ENCODE results near the gene ANKRD7.
"Not testable (repeated sequence)": the region's sequence is repeated elsewhere in the genome, so short reads cannot be mapped to it uniquely, and the experiment has no call there.

Gene ANKRD7

GRCh38 chr7:118239014-118239413 lies 14.5 kb downstream of the ANKRD7 start:
- DNase-seq, result no peak

GRCh38 chr7:118240320-118240719 lies 15.8 kb downstream of the ANKRD7 start:
- not testable (repeated sequence) for DNase-seq

- DNase-seq, result no peak
Observed at GRCh38 chr7:118243695-118244094, 19.2 kb downstream of the ANKRD7 start.

- DNase-seq, result no peak
Observed at GRCh38 chr7:118245267-118246040, 20.9 kb downstream of the ANKRD7 start.

GRCh38 chr7:118250860-118251494 lies 26.5 kb downstream of the ANKRD7 start:
- DNase-seq, result no peak

GRCh38 chr7:118252087-118252486 lies 27.6 kb downstream of the ANKRD7 start:
- no peak for DNase-seq

GRCh38 chr7:118259115-118259514 lies 34.6 kb downstream of the ANKRD7 start:
- DNase-seq, result no peak

GRCh38 chr7:118264836-118265235 lies 40.3 kb downstream of the ANKRD7 start:
- no peak for DNase-seq

GRCh38 chr7:118280319-118281012 lies 56.0 kb downstream of the ANKRD7 start:
- no peak for DNase-seq

GRCh38 chr7:118281196-118281595 lies 56.7 kb downstream of the ANKRD7 start:
- DNase-seq, result no peak

GRCh38 chr7:118285358-118285757 lies 60.9 kb downstream of the ANKRD7 start:
- DNase-seq, result no peak

GRCh38 chr7:118286131-118286530 lies 61.6 kb downstream of the ANKRD7 start:
- no peak for DNase-seq

- no peak for DNase-seq
Observed at GRCh38 chr7:118288098-118288497, 63.6 kb downstream of the ANKRD7 start.

- DNase-seq, result no peak
Observed at GRCh38 chr7:118289476-118289875, 65.0 kb downstream of the ANKRD7 start.

All from effector CD8-positive, alpha-beta T cell (primary cell).